ENCODE measurements around the gene ZFPM1.
"Not testable (repeated sequence)": the region's sequence is repeated elsewhere in the genome, so short reads cannot be mapped to it uniquely, and the experiment has no call there.

DNA sequence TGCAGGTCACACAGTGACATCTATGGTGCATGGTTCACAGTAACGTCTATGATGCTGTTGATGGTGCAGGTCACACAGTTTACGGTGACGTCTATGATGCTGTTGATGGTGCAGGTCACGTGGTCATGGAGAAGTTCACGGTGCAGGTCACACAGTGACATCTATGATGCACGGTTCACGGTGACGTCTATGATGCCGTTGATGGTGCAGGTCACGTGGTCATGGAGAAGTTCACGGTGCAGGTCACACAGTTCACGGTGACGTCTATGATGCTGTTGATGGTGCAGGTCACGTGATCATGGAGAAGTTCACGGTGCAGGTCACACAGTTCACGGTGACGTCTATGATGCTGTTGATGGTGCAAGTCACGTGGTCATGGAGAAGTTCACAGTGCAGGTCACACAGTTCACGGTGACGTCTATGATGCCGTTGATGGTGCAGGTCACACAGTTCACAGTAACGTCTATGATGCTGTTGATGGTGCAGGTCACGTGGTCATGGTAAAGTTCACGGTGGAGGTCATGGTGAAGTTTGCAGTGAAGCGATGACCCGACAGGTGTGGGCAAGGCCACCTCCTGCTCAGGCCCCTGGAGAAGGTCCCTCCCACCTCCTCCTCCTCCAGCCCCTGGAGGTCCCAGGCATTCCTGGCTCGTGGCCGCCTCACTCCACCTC is 42.6 kb upstream of the ZFPM1 start:
- TF ChIP-seq, protein P1, sequence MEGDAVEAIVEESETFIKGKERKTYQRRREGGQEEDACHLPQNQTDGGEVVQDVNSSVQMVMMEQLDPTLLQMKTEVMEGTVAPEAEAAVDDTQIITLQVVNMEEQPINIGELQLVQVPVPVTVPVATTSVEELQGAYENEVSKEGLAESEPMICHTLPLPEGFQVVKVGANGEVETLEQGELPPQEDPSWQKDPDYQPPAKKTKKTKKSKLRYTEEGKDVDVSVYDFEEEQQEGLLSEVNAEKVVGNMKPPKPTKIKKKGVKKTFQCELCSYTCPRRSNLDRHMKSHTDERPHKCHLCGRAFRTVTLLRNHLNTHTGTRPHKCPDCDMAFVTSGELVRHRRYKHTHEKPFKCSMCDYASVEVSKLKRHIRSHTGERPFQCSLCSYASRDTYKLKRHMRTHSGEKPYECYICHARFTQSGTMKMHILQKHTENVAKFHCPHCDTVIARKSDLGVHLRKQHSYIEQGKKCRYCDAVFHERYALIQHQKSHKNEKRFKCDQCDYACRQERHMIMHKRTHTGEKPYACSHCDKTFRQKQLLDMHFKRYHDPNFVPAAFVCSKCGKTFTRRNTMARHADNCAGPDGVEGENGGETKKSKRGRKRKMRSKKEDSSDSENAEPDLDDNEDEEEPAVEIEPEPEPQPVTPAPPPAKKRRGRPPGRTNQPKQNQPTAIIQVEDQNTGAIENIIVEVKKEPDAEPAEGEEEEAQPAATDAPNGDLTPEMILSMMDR (IDR thresholded peaks at IDR 0.05): not testable (repeated sequence)
- not testable (repeated sequence) for TF ChIP-seq POLR2A (IDR thresholded peaks at IDR 0.05)

All from prostate gland (tissue), 2 donors.